Endothelial cell of umbilical vein (primary cell): ENCODE measurements around the gene VWA5A. TPM values are rescaled to one million over a fixed set of nuclear protein-coding genes. Genes with fewer than 3 reads are reported as not detected.

ENCODE experiments used
- BruUV-seq: library from RNA; stranded (reverse); fragments of 400-500 nt; replicated peaks from 2 replicates; lab custom pipeline; 2021; lab: Mats Ljungman, UMichigan
- CTCF ChIA-PET: fragments of 300-600, 350-600 bp; sonication (Branson Sonifier 250); formaldehyde crosslinking; loops from one replicate; lab custom pipeline; 2021; ENCODE audit warnings: antibody characterized with exemption, inconsistent platforms; lab: Charles Lee
- POLR2A ChIA-PET: fragments of 300-600, 350-600 bp; sonication (Branson Sonifier 250); formaldehyde crosslinking; loops from one replicate; lab custom pipeline; 2021; ENCODE audit warnings: antibody characterized with exemption, inconsistent platforms; lab: Charles Lee
- DNase-seq: peaks from one replicate; pipeline ENCODE4 v3.0.0-alpha.2; 2011; ENCODE audit warnings: low read depth, low spot score
- FAIRE-seq: peaks from 2 replicates; lab custom pipeline; 2011; peaks lifted over from hg19 to GRCh38; lab: Jason Lieb, UNC
- H2AFZ ChIP-seq: 2 replicates; pipeline ENCODE4 v1.6.0; 2012; ENCODE audit warnings: low read depth, low read length, control low read depth, inconsistent platforms
- H3K27ac ChIP-seq: 2 replicates; pipeline ENCODE4 v1.5.1; 2011; ENCODE audit warnings: low read depth, mild to moderate bottlenecking, control low read depth, low read length, moderate library complexity; ENCODE audit not compliant: insufficient read depth
- H3K27me3 ChIP-seq, 2 experiments: 2 replicates each; pipeline versions ENCODE4 v1.6.0 to v1.6.1; 2011; ENCODE audit warnings: low read length in 2 of 2, mixed read lengths in 1 of 2; ENCODE audit not compliant: control insufficient read depth in 2 of 2, insufficient read depth in 2 of 2
- H3K36me3 ChIP-seq, 2 experiments: 2 replicates in 1 of 2; 3 replicates in 1 of 2; pipeline ENCODE4 v1.5.1; 2011; ENCODE audit warnings: low read length in 2 of 2, mild to moderate bottlenecking in 1 of 2, moderate library complexity in 1 of 2; ENCODE audit not compliant: control insufficient read depth in 2 of 2, insufficient read depth in 2 of 2; ENCODE audit errors: extremely low read depth in 1 of 2
- H3K4me1 ChIP-seq: 3 replicates; pipeline ENCODE4 v1.5.1; 2011; ENCODE audit warnings: mild to moderate bottlenecking, low read length; ENCODE audit not compliant: control insufficient read depth, insufficient read depth; ENCODE audit errors: extremely low read depth
- H3K4me2 ChIP-seq: 2 replicates; pipeline ENCODE4 v1.6.1; 2011; ENCODE audit warnings: low read length, control low read depth, mixed read lengths; ENCODE audit not compliant: insufficient read depth
- H3K4me3 ChIP-seq, 3 experiments: fragments of 200-600 bp in 1 of 3; sonication (generic), shearing (Covaris generic) in 1 of 3; replicated peaks in 1 of 3; 2 replicates each; pipeline ENCODE4 v1.5.1; 2011 to 2016; ENCODE audit warnings: control low read depth in 3 of 3, low read length in 3 of 3, mild to moderate bottlenecking in 2 of 3, inconsistent platforms in 1 of 3, low read depth in 1 of 3, moderate library complexity in 1 of 3; ENCODE audit not compliant: insufficient read depth in 1 of 3
- H3K79me2 ChIP-seq: 2 replicates; pipeline ENCODE4 v1.6.0; 2012; ENCODE audit warnings: low read length, inconsistent platforms; ENCODE audit not compliant: control insufficient read depth, insufficient read depth
- H3K9ac ChIP-seq: replicated peaks from 2 replicates; pipeline ENCODE3; 2011; ENCODE audit warnings: low read length, control low read depth; ENCODE audit not compliant: insufficient read depth; ENCODE audit errors: extremely low read depth
- H3K9me1 ChIP-seq: replicated peaks from 3 replicates; pipeline ENCODE4 v1.6.0; 2011; ENCODE audit warnings: mild to moderate bottlenecking, low read length; ENCODE audit not compliant: control insufficient read depth, insufficient read depth; ENCODE audit errors: extremely low read depth
- H3K9me3 ChIP-seq: replicated peaks from 2 replicates; pipeline ENCODE4 v1.5.1; 2012; ENCODE audit warnings: low read length, inconsistent platforms; ENCODE audit not compliant: control insufficient read depth, insufficient read depth
- H4K20me1 ChIP-seq: replicated peaks from 2 replicates; pipeline ENCODE3; 2011; ENCODE audit warnings: mild to moderate bottlenecking, low read length; ENCODE audit not compliant: control insufficient read depth, insufficient read depth; ENCODE audit errors: extremely low read depth
- EZH2 ChIP-seq: IDR thresholded peaks from 2 replicates; pipeline ENCODE4 v1.6.1; 2012; ENCODE audit warnings: borderline replicate concordance, low read depth, mild to moderate bottlenecking, moderate library complexity, low read length, inconsistent platforms; ENCODE audit not compliant: severe bottlenecking
- FOS ChIP-seq: IDR thresholded peaks from 2 replicates; pipeline ENCODE4 v1.6.1; 2011; ENCODE audit warnings: mild to moderate bottlenecking, low read length, moderate library complexity, borderline replicate concordance; ENCODE audit not compliant: insufficient read depth
- GATA2 ChIP-seq: IDR thresholded peaks from 2 replicates; pipeline ENCODE4 v1.7.0; 2011; ENCODE audit warnings: low read depth, mild to moderate bottlenecking, moderate library complexity, mixed read lengths, low read length; ENCODE audit not compliant: insufficient read length, insufficient read depth
- POLR2A ChIP-seq: IDR thresholded peaks from 2 replicates; pipeline ENCODE4 v1.6.1; 2012; ENCODE audit warnings: low read depth, mild to moderate bottlenecking, control low read depth, low read length
- dilution Hi-C: fragments of 300-500 bp; cut with MboI; formaldehyde crosslinking; loops from one replicate; pipeline ENCODE4 v1.15.0; 2019; ENCODE audit warnings: low sequenced_read_pairs; ENCODE audit not compliant: extremely low pct_ligation_motif_present
- intact Hi-C: fragments of 100-400 bp; cut with micrococcal nuclease; formaldehyde crosslinking; loops from one replicate; pipeline ENCODE4 v1.10.0; 2022
- polyA plus RNA-seq, 4 experiments: library from polyadenylated mRNA; depleted of rRNA in 3 of 4; stranded (reverse) in 3 of 4; unstranded in 1 of 4; fragments of >200 nt; gene quantifications; 2 replicates each; pipeline versions ENCODE4 v1.2.1 to v1.2.3, GENCODE V29; 2011 to 2012; ENCODE audit warnings: missing spikeins in 1 of 4
- total RNA-seq: library from RNA; stranded (reverse); gene quantifications from 2 replicates; pipeline ENCODE4 v1.2.3, GENCODE V29; 2021
- TF ChIP-seq, protein P1 (sequence below): IDR thresholded peaks from 2 replicates; pipeline ENCODE4 v1.6.1; 2011; ENCODE audit not compliant: insufficient read depth, insufficient read length
- TF ChIP-seq, protein P2 (sequence below), 2 donors: IDR thresholded peaks; 1 replicate in 1 of 2; 2 replicates in 1 of 2; pipeline ENCODE4 v1.5.1; 2011; ENCODE audit warnings: low read length in 2 of 2, mild to moderate bottlenecking in 2 of 2, moderate library complexity in 2 of 2, control low read depth in 1 of 2, inconsistent platforms in 1 of 2, low read depth in 1 of 2; ENCODE audit not compliant: insufficient read depth in 1 of 2; ENCODE audit errors: extremely low read depth in 1 of 2

VWA5A gene
- total and polyA plus RNA-seq, 2 donors (not counting 3 experiments of a cell fraction or from before 2014, with no cell fraction given), result 9.1 to 14.3 TPM

DNA sequence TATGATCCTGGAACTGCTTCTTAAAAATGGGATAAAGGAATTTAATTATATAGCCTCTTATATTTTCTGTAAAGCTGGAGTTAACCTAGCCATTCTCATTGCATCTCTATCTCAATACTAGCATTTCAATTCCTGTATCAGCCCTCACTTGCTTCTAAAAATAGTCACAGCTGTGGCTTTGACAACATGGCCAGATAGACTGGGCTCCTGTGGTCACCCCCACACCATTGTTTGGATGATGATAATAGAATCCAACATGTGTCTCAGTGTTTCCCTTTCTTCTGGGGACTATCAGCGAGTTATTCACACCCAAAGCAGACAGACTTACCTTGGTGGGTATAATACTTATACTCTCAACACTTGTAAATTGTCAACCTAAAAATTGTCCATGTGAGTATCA, 6.9 kb downstream of the VWA5A start:
- no TSS peak for BruUV-seq
- H3K9ac ChIP-seq, result no peak overlapping the region
- POLR2A ChIA-PET, result interaction anchor here (0.6 kb wide), 1 partner anchor 13 kb away, joined by 8 read pairs; no protein-coding TSS in a partner anchor
- TF ChIP-seq GATA2 (no peak), POLR2A (no peak), EZH2 (no peak), FOS (no peak)
- TF ChIP-seq, protein P1, sequence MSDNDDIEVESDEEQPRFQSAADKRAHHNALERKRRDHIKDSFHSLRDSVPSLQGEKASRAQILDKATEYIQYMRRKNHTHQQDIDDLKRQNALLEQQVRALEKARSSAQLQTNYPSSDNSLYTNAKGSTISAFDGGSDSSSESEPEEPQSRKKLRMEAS, result no peak
- TF ChIP-seq, protein P2, sequence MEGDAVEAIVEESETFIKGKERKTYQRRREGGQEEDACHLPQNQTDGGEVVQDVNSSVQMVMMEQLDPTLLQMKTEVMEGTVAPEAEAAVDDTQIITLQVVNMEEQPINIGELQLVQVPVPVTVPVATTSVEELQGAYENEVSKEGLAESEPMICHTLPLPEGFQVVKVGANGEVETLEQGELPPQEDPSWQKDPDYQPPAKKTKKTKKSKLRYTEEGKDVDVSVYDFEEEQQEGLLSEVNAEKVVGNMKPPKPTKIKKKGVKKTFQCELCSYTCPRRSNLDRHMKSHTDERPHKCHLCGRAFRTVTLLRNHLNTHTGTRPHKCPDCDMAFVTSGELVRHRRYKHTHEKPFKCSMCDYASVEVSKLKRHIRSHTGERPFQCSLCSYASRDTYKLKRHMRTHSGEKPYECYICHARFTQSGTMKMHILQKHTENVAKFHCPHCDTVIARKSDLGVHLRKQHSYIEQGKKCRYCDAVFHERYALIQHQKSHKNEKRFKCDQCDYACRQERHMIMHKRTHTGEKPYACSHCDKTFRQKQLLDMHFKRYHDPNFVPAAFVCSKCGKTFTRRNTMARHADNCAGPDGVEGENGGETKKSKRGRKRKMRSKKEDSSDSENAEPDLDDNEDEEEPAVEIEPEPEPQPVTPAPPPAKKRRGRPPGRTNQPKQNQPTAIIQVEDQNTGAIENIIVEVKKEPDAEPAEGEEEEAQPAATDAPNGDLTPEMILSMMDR (IDR thresholded peaks at IDR 0.05; ENCODE audit: extremely low read depth in 1 of 2, insufficient read depth in 1 of 2, low read depth in 1 of 2, low read length in 2 of 2), result no peak
- no peak for FAIRE-seq
- H4K20me1 ChIP-seq, result no peaks in the 10 kb centered on the region
- H3K27ac ChIP-seq, result no peak overlapping the region
- H3K4me1 ChIP-seq, result no peaks in the 10 kb centered on the region
- intact Hi-C loops (no loop called here), dilution Hi-C loops (no loop called here)
- no peak overlapping the region for H3K4me3 ChIP-seq
- peaks cover 6 to 13% of the 10 kb centered on the region in 2 experiments for H3K36me3 ChIP-seq
- no peaks in the 10 kb centered on the region for H3K9me3 ChIP-seq
- CTCF ChIA-PET, result interaction anchor here (0.8 to 1.2 kb wide), 2 partner anchors 51 to 73 kb away, joined by 3 to 4 read pairs; no protein-coding TSS in a partner anchor
- no peaks in the 10 kb centered on the region for H3K79me2 ChIP-seq
- H3K27me3 ChIP-seq, result no peaks in the 10 kb centered on the region
- H3K9me1 ChIP-seq, result no peaks in the 10 kb centered on the region
- no peak overlapping the region for H3K4me2 ChIP-seq
- no peak overlapping the region for H2AFZ ChIP-seq
- no peak for DNase-seq
